ENCODE measurements around the gene ROPN1L. TPM values are rescaled to one million over a fixed set of nuclear protein-coding genes. Genes with fewer than 3 reads are reported as not detected.

The ROPN1L gene
- total RNA-seq, 3 donors from 2014 or later (not counting 1 experiment from before 2014, with no cell fraction given) = 1.2 to 5.2 (median 4.3) TPM

- H3K27ac Mint-ChIP-seq = no peak overlapping the region
- no peaks in the 10 kb centered on the region for H3K9me3 ChIP-seq (ENCODE audit: control insufficient read depth, insufficient read depth, low read length)
- 64% methylated on average over 13 of the region's 13 CpGs for WGBS (ENCODE audit: insufficient coverage)
- no peak overlapping the region for H3K4me3 Mint-ChIP-seq
- no peaks in the 10 kb centered on the region for H3K4me1 ChIP-seq (ENCODE audit: control insufficient read depth, insufficient read depth, low read length)
- ATAC-seq (no peak), DNase-seq (no peak)
- no peaks in the 10 kb centered on the region for H3K4me1 Mint-ChIP-seq
- no peaks in the 10 kb centered on the region for H3K36me3 Mint-ChIP-seq
- no peak overlapping the region for H3K4me3 ChIP-seq (ENCODE audit: low read length)
- no peaks in the 10 kb centered on the region for H3K27me3 Mint-ChIP-seq (ENCODE audit: low read depth in 2 of 2)
- no peaks in the 10 kb centered on the region for H3K27me3 ChIP-seq (ENCODE audit: control insufficient read depth, insufficient read depth, low read length)
- no peaks in the 10 kb centered on the region for H3K9me3 Mint-ChIP-seq
- intact Hi-C loops (cut with micrococcal nuclease) = no loop called here
- no peak overlapping the region for H3K27ac ChIP-seq (ENCODE audit: low read length)
- no peak for TF ChIP-seq CTCF (IDR thresholded peaks at IDR 0.05)
- H3K36me3 ChIP-seq (ENCODE audit: control insufficient read depth, insufficient read depth, low read length) = no peaks in the 10 kb centered on the region
Measured at GRCh38 chr5:10460252-10460906, 18.7 kb downstream of the ROPN1L start.

DNA sequence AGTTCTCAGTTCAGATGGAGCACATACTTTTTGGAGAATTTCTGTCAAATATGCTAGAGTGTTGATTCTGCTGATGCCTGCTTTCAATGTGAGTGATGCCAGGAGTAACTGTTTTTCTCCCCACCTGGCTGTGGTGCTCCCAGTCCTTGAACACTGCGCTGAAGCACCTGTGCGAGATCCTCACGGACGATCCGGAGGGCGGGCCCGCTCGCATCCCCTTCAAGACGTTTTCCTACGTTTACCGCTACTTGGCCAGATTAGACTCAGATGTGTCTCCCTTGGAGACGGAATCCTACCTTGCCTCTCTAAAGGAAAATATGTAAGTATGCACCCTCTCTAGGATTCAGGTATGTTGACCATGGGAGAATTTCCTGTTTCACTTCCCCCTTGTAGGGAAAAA is 19.4 kb downstream of the ROPN1L start:
- H3K27me3 ChIP-seq (ENCODE audit: control insufficient read depth, insufficient read depth, low read length) = no peaks in the 10 kb centered on the region
- Mint-ChIP-seq H3K27ac (no peak overlapping the region), H3K9me3 (no peaks in the 10 kb centered on the region), H3K4me1 (no peaks in the 10 kb centered on the region), H3K4me3 (no peak overlapping the region), H3K36me3 (no peaks in the 10 kb centered on the region), H3K27me3 (ENCODE audit: low read depth in 2 of 2) (no peaks in the 10 kb centered on the region)
- intact Hi-C loops (cut with micrococcal nuclease) = no loop called here
- no peak overlapping the region for H3K4me3 ChIP-seq (ENCODE audit: low read length)
- no peak for TF ChIP-seq CTCF (IDR thresholded peaks at IDR 0.05)
- H3K36me3 ChIP-seq (ENCODE audit: control insufficient read depth, insufficient read depth, low read length) = no peaks in the 10 kb centered on the region
- DNase-seq (no peak), ATAC-seq (no peak)
- no peaks in the 10 kb centered on the region for H3K4me1 ChIP-seq (ENCODE audit: control insufficient read depth, insufficient read depth, low read length)
- 99% methylated on average over 12 of the region's 12 CpGs for WGBS (ENCODE audit: insufficient coverage)
- H3K9me3 ChIP-seq (ENCODE audit: control insufficient read depth, insufficient read depth, low read length) = no peaks in the 10 kb centered on the region
- H3K27ac ChIP-seq (ENCODE audit: low read length) = no peak overlapping the region

DNA sequence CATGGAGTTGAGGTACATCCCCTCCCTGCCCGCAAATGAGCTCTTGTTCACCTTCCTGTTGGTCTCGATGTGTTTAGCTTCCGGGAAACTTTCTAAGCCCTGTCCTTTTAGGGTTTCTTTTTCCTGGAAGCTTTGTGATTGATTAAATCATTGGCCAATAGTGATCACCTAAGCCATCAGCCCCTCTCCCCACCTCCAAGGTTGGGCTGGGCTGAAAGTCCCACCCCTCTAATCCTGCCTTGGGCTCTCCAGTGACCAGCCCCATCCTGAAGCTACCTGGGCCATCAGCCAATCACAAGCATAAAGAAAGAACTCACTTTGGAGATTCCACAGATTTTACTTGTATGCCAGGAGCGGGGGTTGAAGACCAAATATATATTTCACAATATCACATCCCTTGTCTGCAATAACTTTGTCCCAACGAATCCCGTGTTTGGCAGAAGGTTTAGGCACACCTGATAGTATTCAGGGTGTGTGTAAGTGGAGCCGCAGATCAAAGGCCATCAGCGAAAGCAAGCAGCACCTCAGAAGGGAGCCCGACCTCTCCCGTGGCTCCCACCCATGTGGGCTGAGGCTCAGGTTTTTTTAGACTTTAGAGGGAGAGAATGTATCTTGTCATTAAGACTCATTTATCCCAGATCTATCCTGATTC is 20.4 kb downstream of the ROPN1L start:
- intact Hi-C loops (cut with micrococcal nuclease) = no loop called here
- H3K27ac ChIP-seq (ENCODE audit: low read length) = no peak overlapping the region
- Mint-ChIP-seq H3K27me3 (ENCODE audit: low read depth in 2 of 2) (no peaks in the 10 kb centered on the region), H3K9me3 (no peaks in the 10 kb centered on the region), H3K4me1 (no peaks in the 10 kb centered on the region), H3K4me3 (no peak overlapping the region), H3K36me3 (no peaks in the 10 kb centered on the region), H3K27ac (no peak overlapping the region)
- H3K4me1 ChIP-seq (ENCODE audit: control insufficient read depth, insufficient read depth, low read length) = no peaks in the 10 kb centered on the region
- no peak for DNase-seq
- H3K4me3 ChIP-seq (ENCODE audit: low read length) = no peak overlapping the region
- no peak for TF ChIP-seq CTCF (IDR thresholded peaks at IDR 0.05)
- H3K9me3 ChIP-seq (ENCODE audit: control insufficient read depth, insufficient read depth, low read length) = no peaks in the 10 kb centered on the region
- WGBS (ENCODE audit: insufficient coverage) = 90% methylated on average over 10 of the region's 10 CpGs
- no peaks in the 10 kb centered on the region for H3K36me3 ChIP-seq (ENCODE audit: control insufficient read depth, insufficient read depth, low read length)
- no peaks in the 10 kb centered on the region for H3K27me3 ChIP-seq (ENCODE audit: control insufficient read depth, insufficient read depth, low read length)
- ATAC-seq = no peak

Measured in natural killer cell (primary cell).